HepG2 (cell line): Measurements from ENCODE around the gene KIF25.

ENCODE experiments used
- POLR2G ChIP-seq: fragments of 200-400 bp; formaldehyde crosslinking; IDR thresholded peaks from 2 replicates; pipeline ENCODE4 v1.6.1; 2018; ENCODE audit warnings: mild to moderate bottlenecking, low read depth, low read length, moderate library complexity
- SNRNP70 ChIP-seq: fragments of 200-400 bp; formaldehyde crosslinking; IDR thresholded peaks from 2 replicates; pipeline ENCODE4 v1.6.1; 2017; ENCODE audit warnings: mild to moderate bottlenecking, low read depth, low read length, moderate library complexity
- TF ChIP-seq, protein P1 (sequence below): sonication (generic); formaldehyde crosslinking; IDR thresholded peaks from 2 replicates; pipeline ENCODE4 v1.4.0; 2020; ENCODE audit warnings: mild to moderate bottlenecking, missing genetic modification reagents

GRCh38 chr6:168029459-168030217, 32.2 kb downstream of the KIF25 start:
- TF ChIP-seq POLR2G = no peak
- TF ChIP-seq, protein P1, sequence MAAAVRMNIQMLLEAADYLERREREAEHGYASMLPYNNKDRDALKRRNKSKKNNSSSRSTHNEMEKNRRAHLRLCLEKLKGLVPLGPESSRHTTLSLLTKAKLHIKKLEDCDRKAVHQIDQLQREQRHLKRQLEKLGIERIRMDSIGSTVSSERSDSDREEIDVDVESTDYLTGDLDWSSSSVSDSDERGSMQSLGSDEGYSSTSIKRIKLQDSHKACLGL (CRISPR knock-in tag) = no peak
- TF ChIP-seq SNRNP70 = no peak
